ENCODE measurements around the gene ITPKA. TPM values are rescaled to one million over a fixed set of nuclear protein-coding genes. Genes with fewer than 3 reads are reported as not detected.

The ITPKA gene
- total RNA-seq, 4 donors from 2014 or later, result 0.41 to 1.3 TPM; not detected in 2

DNA sequence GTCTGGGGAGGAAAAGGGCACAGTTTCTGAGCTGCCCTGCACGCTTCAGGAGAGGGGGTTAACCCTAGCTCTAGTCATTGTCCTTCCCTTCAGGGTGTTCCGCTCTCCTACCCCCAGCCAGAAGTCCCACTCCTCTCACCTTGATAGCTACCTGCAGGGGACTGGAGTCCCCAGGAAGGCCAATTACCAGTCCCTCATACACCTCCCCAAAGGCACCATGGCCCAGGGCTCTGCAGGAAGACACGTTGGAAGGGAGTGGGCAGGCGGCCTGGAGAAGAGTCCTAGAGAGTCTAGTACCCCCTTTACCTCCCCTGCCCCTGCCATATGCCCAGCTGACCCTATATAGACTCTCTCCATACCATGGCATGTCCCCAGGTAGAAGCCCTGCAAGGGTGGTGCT lies 12.1 kb downstream of the ITPKA start:
- intact Hi-C loops (cut with DNase I; ENCODE audit: low total_unique reads), result no loop called here
- no peak for TF ChIP-seq CTCF (IDR thresholded peaks at IDR 0.05)
- no peak for TF ChIP-seq POLR2A (IDR thresholded peaks at IDR 0.05)
- Histone ChIP-seq H3K27ac (no peak overlapping the region), H3K27me3 (peaks cover 0 to 8% of the 10 kb centered on the region in 2 donors), H3K4me1 (peaks cover 0 to 9% of the 10 kb centered on the region in 2 donors), H3K36me3 (no peaks in the 10 kb centered on the region), H3K9me3 (no peaks in the 10 kb centered on the region), H3K4me3 (no peak overlapping the region)
- DNase-seq, result no peak

GRCh38 chr15:41506796-41507341 lies 13.2 kb downstream of the ITPKA start:
- TF ChIP-seq POLR2A (IDR thresholded peaks at IDR 0.05) (no peak), CTCF (IDR thresholded peaks at IDR 0.05) (no peak)
- intact Hi-C loops (cut with DNase I; ENCODE audit: low total_unique reads), result no loop called here
- Histone ChIP-seq H3K4me3 (no peak overlapping the region), H3K27ac (no peak overlapping the region), H3K4me1 (peaks cover 0 to 9% of the 10 kb centered on the region in 2 donors), H3K36me3 (no peaks in the 10 kb centered on the region), H3K27me3 (peaks cover 0 to 10% of the 10 kb centered on the region in 2 donors), H3K9me3 (no peaks in the 10 kb centered on the region)
- no peak for DNase-seq

GRCh38 chr15:41507820-41508290 lies 14.2 kb downstream of the ITPKA start:
- H3K36me3 ChIP-seq, result no peaks in the 10 kb centered on the region
- H3K27me3 ChIP-seq, result peaks cover 6 to 14% of the 10 kb centered on the region in 2 donors
- intact Hi-C loops (cut with DNase I; ENCODE audit: low total_unique reads), result no loop called here
- H3K4me1 ChIP-seq, result peaks cover 0 to 16% of the 10 kb centered on the region in 2 donors
- H3K9me3 ChIP-seq, result no peaks in the 10 kb centered on the region
- no peak for TF ChIP-seq POLR2A (IDR thresholded peaks at IDR 0.05)
- no peak for TF ChIP-seq CTCF (IDR thresholded peaks at IDR 0.05)
- no peak for DNase-seq
- H3K27ac ChIP-seq, result no peak overlapping the region
- H3K4me3 ChIP-seq, result no peak overlapping the region

DNA sequence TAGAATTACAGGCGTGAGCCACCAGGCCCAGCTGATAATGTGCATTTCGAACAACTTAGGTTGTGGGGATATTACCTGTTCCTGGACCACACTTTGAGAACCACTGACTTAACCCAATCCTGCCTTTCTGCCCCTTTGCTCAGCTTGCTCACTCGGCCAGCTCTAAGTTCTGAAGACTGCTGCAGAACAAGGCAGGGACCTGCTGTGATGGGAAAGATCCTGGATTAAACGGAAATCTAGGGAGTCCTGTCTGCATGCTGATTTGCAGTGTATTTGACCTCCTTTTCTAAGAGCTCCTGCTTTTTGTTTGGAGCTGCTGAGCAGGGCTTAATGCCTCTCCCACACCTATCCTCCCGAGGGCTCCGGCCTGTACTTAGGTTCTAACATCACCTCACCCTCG lies 17.1 kb downstream of the ITPKA start:
- H3K36me3 ChIP-seq, result no peaks in the 10 kb centered on the region
- no peaks in the 10 kb centered on the region for H3K9me3 ChIP-seq
- intact Hi-C loops (cut with DNase I; ENCODE audit: low total_unique reads), result no loop called here
- no peak overlapping the region for H3K27ac ChIP-seq
- TF ChIP-seq POLR2A (IDR thresholded peaks at IDR 0.05), result no peak
- no peak for TF ChIP-seq CTCF (IDR thresholded peaks at IDR 0.05)
- H3K27me3 ChIP-seq, result peaks cover 14 to 19% of the 10 kb centered on the region in 2 donors
- H3K4me3 ChIP-seq, result no peak overlapping the region
- H3K4me1 ChIP-seq, result peaks cover 0 to 24% of the 10 kb centered on the region in 2 donors
- no peak for DNase-seq

DNA sequence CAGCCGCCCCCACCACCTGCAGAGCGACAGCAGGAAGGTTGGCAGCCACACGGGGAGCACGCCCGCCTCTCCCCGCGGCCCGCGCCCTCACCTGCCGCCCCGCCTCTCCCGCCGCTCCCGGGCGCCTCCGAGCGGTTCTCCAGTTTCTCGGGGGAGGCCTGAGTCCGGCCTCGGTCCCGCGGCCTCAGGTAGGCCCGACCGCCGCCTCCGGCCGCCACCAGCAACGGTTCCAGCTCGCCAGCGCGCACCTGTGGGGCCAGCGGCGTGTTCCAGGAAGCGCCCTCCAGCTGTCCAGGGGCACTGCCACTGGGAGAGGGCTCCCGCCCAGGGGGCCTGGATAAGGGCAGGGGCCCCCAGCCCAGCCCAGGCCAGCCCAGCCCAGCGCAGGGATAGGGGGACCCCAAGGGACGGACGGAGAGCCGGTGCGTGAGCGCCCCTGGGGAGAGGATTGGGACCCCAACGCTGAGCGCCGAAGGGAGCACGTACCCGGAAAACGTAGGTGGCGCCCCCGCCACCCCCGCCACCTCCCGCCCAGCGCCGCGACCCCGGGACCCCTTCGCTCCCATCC lies 17.7 kb downstream of the ITPKA start:
- intact Hi-C loops (cut with DNase I; ENCODE audit: low total_unique reads), result no loop called here
- peak overlapping the region in 1 of 2 donors; percentile 3 for H3K4me3 ChIP-seq

More for the DNA sequence above, 17.7 kb downstream of the ITPKA start:
- H3K36me3 ChIP-seq, result no peaks in the 10 kb centered on the region
- H3K27ac ChIP-seq, result no peak overlapping the region
- no peak for TF ChIP-seq POLR2A (IDR thresholded peaks at IDR 0.05)
- no peak for TF ChIP-seq CTCF (IDR thresholded peaks at IDR 0.05)
- no peak for DNase-seq
- no peaks in the 10 kb centered on the region for H3K9me3 ChIP-seq
- peaks cover 14 to 19% of the 10 kb centered on the region in 2 donors for H3K27me3 ChIP-seq
- H3K4me1 ChIP-seq, result peaks cover 0 to 24% of the 10 kb centered on the region in 2 donors
